Upper lobe of left lung (tissue), 4 donors: Measurements from ENCODE around the gene LYSMD1.

Experiments used
- CTCF ChIP-seq, 6 experiments: fragments of 450-650 bp in 4 of 6; fragments of 200-600 bp in 2 of 6; sonication (generic) in 2 of 6; IDR thresholded peaks; one replicate each; pipeline ENCODE4 v1.5.1; 2016 to 2019; ENCODE audit warnings: antibody characterized with exemption in 6 of 6
- EP300 ChIP-seq, 4 donors: sonication (generic); formaldehyde crosslinking; IDR thresholded peaks; one replicate each; pipeline ENCODE4 v1.5.1; 2017; ENCODE audit warnings: antibody characterized with exemption in 4 of 4, control low read depth in 2 of 4
- POLR2A ChIP-seq, 4 donors: fragments of 450-650 bp; IDR thresholded peaks; one replicate each; pipeline ENCODE4 v1.5.1; 2016 to 2017; ENCODE audit warnings: antibody characterized with exemption in 4 of 4, mild to moderate bottlenecking in 2 of 4
- POLR2AphosphoS5 ChIP-seq, 2 donors: sonication (generic); formaldehyde crosslinking; IDR thresholded peaks; one replicate each; pipeline ENCODE4 v1.5.1; 2017; ENCODE audit warnings: antibody characterized with exemption in 2 of 2

GRCh38 chr1:151159373-151159772 is 6.3 kb downstream of the LYSMD1 start:
- TF ChIP-seq EP300 (IDR thresholded peaks at IDR 0.05), result no peak
- TF ChIP-seq CTCF (IDR thresholded peaks at IDR 0.05), result no peak
- TF ChIP-seq POLR2AphosphoS5 (IDR thresholded peaks at IDR 0.05), result no peak
- no peak for TF ChIP-seq POLR2A (IDR thresholded peaks at IDR 0.05)
